Prostate gland (tissue), 2 donors: Measurements from ENCODE around the gene CNBD2. TPM values are rescaled to one million over a fixed set of nuclear protein-coding genes. Genes with fewer than 3 reads are reported as not detected.
"Not testable (repeated sequence)": the region's sequence is repeated elsewhere in the genome, so short reads cannot be mapped to it uniquely, and the experiment has no call there.

Experiments
- DNase-seq: peaks from one replicate; pipeline ENCODE4 v3.0.0-alpha.2; 2019; ENCODE audit warnings: low spot score
- H3K27ac ChIP-seq, 2 donors: fragments of 200-600 bp; sonication (generic); 2 replicates each; pipeline ENCODE4 v1.5.1; 2017 to 2019
- H3K27me3 ChIP-seq: fragments of 200-600 bp; sonication (generic); replicated peaks from 2 replicates; pipeline ENCODE4 v1.5.1; 2019; ENCODE audit not compliant: insufficient read depth
- H3K36me3 ChIP-seq, 2 donors: fragments of 200-600 bp; sonication (generic); 1 replicate in 1 of 2; 2 replicates in 1 of 2; pipeline versions ENCODE4 v1.5.1 to v1.8.1; 2017 to 2019
- H3K4me1 ChIP-seq: fragments of 200-600 bp; sonication (generic); replicated peaks from 2 replicates; pipeline ENCODE4 v1.5.1; 2019
- H3K4me3 ChIP-seq, 2 donors: fragments of 200-600 bp; sonication (generic); 2 replicates each; pipeline ENCODE4 v1.5.1; 2017 to 2019
- H3K9me3 ChIP-seq: fragments of 200-600 bp; sonication (generic); 2 replicates; pipeline ENCODE4 v1.5.1; 2017
- POLR2A ChIP-seq: fragments of 450-650 bp; IDR thresholded peaks from one replicate; pipeline ENCODE4 v1.6.1; 2016; ENCODE audit warnings: antibody characterized with exemption, mild to moderate bottlenecking
- POLR2AphosphoS5 ChIP-seq: sonication (generic); formaldehyde crosslinking; IDR thresholded peaks from one replicate; pipeline ENCODE4 v1.6.1; 2017; ENCODE audit warnings: antibody characterized with exemption
- WGBS: methylation state at CpG from one replicate; pipeline ENCODE4 v1.1.5; 2018; 5-methylcytosine and 5-hydroxymethylcytosine counted together
- intact Hi-C: fragments of 100-400 bp; cut with DNase I; formaldehyde crosslinking; loops from one replicate; pipeline ENCODE4 v1.14.2; 2022
- total RNA-seq, 2 donors: library from RNA; depleted of rRNA; stranded (reverse); fragments of >200 nt; gene quantifications; one replicate each; pipeline ENCODE4 v1.1.0, GENCODE V29; 2016
- TF ChIP-seq, protein P1 (sequence below), 4 experiments: fragments of 200-600 bp in 2 of 4; fragments of 450-650 bp in 2 of 4; sonication (generic) in 2 of 4; IDR thresholded peaks; 1 replicate in 3 of 4; 2 replicates in 1 of 4; pipeline ENCODE4 v1.5.1; 2016 to 2019; ENCODE audit warnings: antibody characterized with exemption in 4 of 4, mild to moderate bottlenecking in 2 of 4, moderate library complexity in 2 of 4

CNBD2 gene
- total RNA-seq, 2 donors from 2014 or later, result 3.3 to 7.7 TPM

DNA sequence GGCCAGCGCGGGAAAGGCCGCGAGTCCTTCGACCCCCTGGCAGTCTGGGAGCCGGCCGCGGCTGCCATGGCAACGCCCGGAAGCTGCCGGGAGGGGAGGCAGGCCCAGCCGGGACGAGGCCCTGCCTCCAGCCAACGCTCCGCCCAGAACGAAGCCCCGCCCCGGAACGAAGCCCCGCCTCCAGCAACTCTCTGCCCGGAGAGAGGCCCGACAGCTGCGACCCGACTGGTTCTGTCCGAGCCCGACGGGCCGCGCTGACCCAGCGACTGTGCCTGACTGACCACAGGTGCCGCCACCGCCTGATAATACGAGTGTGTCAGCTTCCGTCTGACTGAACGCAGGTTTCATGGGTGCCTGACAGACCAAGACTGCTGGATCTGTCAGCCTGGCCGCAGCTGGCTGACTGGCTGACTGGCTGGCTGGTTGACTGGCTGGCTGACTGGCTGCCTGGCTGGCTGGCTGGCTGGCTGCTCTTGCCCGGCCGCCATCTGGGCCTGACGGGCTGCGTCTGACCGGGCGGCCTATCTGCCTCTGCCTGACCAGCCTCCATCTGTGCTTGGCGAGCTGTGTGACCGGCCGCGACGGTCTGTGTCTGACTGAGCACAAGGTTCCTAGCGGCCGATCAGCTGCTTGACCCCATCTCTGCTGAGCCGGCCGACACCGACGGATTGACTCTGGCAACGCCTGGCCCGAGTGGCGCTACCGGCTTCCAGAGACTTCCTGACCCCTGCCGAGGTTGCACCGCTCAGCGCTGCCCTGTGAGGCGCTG lies 96.5 kb downstream of the CNBD2 start:
- H3K27me3 ChIP-seq, result no peaks in the 10 kb centered on the region
- peak; percentile 96 for TF ChIP-seq POLR2A
- peak; percentile 90 for TF ChIP-seq POLR2AphosphoS5
- TF ChIP-seq, protein P1, sequence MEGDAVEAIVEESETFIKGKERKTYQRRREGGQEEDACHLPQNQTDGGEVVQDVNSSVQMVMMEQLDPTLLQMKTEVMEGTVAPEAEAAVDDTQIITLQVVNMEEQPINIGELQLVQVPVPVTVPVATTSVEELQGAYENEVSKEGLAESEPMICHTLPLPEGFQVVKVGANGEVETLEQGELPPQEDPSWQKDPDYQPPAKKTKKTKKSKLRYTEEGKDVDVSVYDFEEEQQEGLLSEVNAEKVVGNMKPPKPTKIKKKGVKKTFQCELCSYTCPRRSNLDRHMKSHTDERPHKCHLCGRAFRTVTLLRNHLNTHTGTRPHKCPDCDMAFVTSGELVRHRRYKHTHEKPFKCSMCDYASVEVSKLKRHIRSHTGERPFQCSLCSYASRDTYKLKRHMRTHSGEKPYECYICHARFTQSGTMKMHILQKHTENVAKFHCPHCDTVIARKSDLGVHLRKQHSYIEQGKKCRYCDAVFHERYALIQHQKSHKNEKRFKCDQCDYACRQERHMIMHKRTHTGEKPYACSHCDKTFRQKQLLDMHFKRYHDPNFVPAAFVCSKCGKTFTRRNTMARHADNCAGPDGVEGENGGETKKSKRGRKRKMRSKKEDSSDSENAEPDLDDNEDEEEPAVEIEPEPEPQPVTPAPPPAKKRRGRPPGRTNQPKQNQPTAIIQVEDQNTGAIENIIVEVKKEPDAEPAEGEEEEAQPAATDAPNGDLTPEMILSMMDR (IDR thresholded peaks at IDR 0.05), result peak in 2 of 4 experiments; percentile 31 to 35
- 4% methylated on average over 31 of the region's 61 CpGs for WGBS
- peaks cover 8% of the 10 kb centered on the region for H3K4me1 ChIP-seq
- DNase-seq, result peak; percentile 94
- no peaks in the 10 kb centered on the region for H3K9me3 ChIP-seq
- peak overlapping the region; percentile 44 to 56 for H3K4me3 ChIP-seq
- no peaks in the 10 kb centered on the region for H3K36me3 ChIP-seq
- intact Hi-C loops, result no loop called here
- peak overlapping the region; percentile 85 to 86 for H3K27ac ChIP-seq

DNA sequence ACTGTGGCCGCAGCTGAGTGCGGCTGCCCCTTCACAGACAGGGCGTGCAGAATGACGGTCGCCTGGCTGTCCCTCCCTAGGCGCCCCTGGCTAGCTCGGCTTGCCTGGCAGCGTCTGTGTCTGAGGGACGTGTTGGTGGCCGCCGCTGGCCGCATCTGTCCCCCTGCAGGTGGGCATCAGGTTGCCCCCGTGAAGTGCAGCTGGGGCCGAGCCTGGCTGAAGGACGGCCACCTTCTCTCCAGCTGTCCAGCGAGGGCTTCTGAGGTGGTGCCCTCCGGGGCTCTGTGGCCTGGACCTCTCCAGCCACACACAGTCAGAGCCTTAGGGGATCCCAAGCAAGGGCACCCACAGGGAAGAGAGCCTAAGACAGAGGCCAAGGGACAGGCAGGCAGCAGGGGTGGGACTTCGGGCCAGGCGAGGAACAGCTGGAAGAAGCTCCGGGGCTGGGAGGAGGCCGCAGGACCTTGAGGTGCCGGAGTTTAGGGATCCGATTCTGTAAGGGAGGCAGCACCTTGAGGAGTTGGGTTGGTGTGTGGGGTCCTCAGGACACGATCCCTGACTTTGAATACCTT lies 97.1 kb downstream of the CNBD2 start:
- WGBS, result 88% methylated on average over 10 of the region's 24 CpGs
- H3K27me3 ChIP-seq, result no peaks in the 10 kb centered on the region
- H3K4me3 ChIP-seq, result peak overlapping the region; percentile 44 to 56
- peak overlapping the region; percentile 85 to 86 for H3K27ac ChIP-seq
- DNase-seq, result no peak
- TF ChIP-seq, protein P1 (IDR thresholded peaks at IDR 0.05), result no peak
- TF ChIP-seq POLR2AphosphoS5 (no peak), POLR2A (no peak)
- H3K36me3 ChIP-seq, result no peaks in the 10 kb centered on the region
- no peaks in the 10 kb centered on the region for H3K9me3 ChIP-seq
- H3K4me1 ChIP-seq, result peaks cover 8% of the 10 kb centered on the region
- intact Hi-C loops, result no loop called here

- H3K27ac ChIP-seq, result no peak overlapping the region
- intact Hi-C loops, result no loop called here
- TF ChIP-seq, protein P1 (IDR thresholded peaks at IDR 0.05), result no peak
- peak; percentile 39 for TF ChIP-seq POLR2AphosphoS5
- H3K4me1 ChIP-seq, result peaks cover 8% of the 10 kb centered on the region
- DNase-seq, result peak; percentile 40
- no peaks in the 10 kb centered on the region for H3K9me3 ChIP-seq
- no peaks in the 10 kb centered on the region for H3K36me3 ChIP-seq
- H3K4me3 ChIP-seq, result no peak overlapping the region
- 58% methylated on average over 2 of the region's 2 CpGs for WGBS
- H3K27me3 ChIP-seq, result no peaks in the 10 kb centered on the region
Measured at GRCh38 chr20:36066777-36067176, 98.4 kb downstream of the CNBD2 start.

GRCh38 chr20:36068526-36068925 lies 100.1 kb downstream of the CNBD2 start:
- H3K27me3 ChIP-seq, H3K4me1 ChIP-seq, H3K9me3 ChIP-seq, intact Hi-C loops, H3K36me3 ChIP-seq, H3K27ac ChIP-seq, DNase-seq, H3K4me3 ChIP-seq: not testable (repeated sequence)
- WGBS, result 91% methylated on average over 11 of the region's 11 CpGs

DNA sequence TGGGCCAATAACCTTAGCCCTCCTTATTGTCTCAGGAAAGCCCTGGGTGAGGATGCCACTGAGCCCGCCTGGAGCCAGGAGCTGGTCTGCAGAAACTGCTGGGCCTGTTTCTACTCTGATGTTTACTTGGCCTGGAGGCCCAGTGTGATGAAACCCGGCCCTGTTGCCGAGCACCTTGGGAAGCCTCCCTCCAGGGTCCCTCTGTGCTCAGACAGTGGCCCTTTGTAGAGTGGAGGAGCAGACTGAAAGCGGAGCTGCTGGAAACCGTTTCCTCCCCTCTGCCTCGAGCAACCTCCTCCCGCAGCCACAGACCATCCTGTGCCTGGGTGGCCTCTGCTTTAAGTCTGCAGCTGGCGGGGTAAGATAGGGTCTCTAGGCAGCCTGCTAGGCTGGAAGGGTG lies 102.1 kb downstream of the CNBD2 start:
- no peak overlapping the region for H3K27ac ChIP-seq
- H3K27me3 ChIP-seq, result no peaks in the 10 kb centered on the region
- no peaks in the 10 kb centered on the region for H3K36me3 ChIP-seq
- H3K9me3 ChIP-seq, result no peaks in the 10 kb centered on the region
- H3K4me1 ChIP-seq, result peaks cover 4% of the 10 kb centered on the region
- H3K4me3 ChIP-seq, result no peak overlapping the region
- intact Hi-C loops, result no loop called here
- no peak for DNase-seq
- TF ChIP-seq, protein P1 (IDR thresholded peaks at IDR 0.05), result no peak
- TF ChIP-seq POLR2A, result no peak
- TF ChIP-seq POLR2AphosphoS5, result no peak
- 22% methylated on average over 7 of the region's 8 CpGs for WGBS
